Liver (tissue), 9 donors: ENCODE measurements around the gene ASPG. TPM values are rescaled to one million over a fixed set of nuclear protein-coding genes. Genes with fewer than 3 reads are reported as not detected.

Experiments
- DNase-seq: peaks from one replicate; pipeline ENCODE4 v3.0.0-alpha.2; 2017; ENCODE audit warnings: low spot score
- H3K27ac ChIP-seq, 2 donors: one replicate each; pipeline ENCODE4 v1.7.0; 2013; ENCODE audit warnings: inconsistent platforms in 2 of 2, low read length in 2 of 2, control low read depth in 1 of 2, low read depth in 1 of 2, mild to moderate bottlenecking in 1 of 2
- H3K27me3 ChIP-seq, 4 donors: one replicate each; pipeline versions ENCODE4 v1.6.1 to v1.7.0; 2013; ENCODE audit warnings: low read length in 3 of 4, inconsistent platforms in 1 of 4, mild to moderate bottlenecking in 1 of 4, moderate library complexity in 1 of 4; ENCODE audit not compliant: control insufficient read depth in 4 of 4, insufficient read depth in 4 of 4
- H3K36me3 ChIP-seq, 4 donors: one replicate each; pipeline versions ENCODE4 v1.6.1 to v1.7.0; 2013; ENCODE audit warnings: low read length in 3 of 4, mild to moderate bottlenecking in 3 of 4, low read depth in 1 of 4, moderate library complexity in 1 of 4; ENCODE audit not compliant: control insufficient read depth in 4 of 4, insufficient read depth in 3 of 4
- H3K4me1 ChIP-seq, 4 donors: one replicate each; pipeline versions ENCODE4 v1.6.1 to v1.7.0; 2013; ENCODE audit warnings: low read length in 3 of 4, mild to moderate bottlenecking in 3 of 4, moderate library complexity in 1 of 4; ENCODE audit not compliant: control insufficient read depth in 4 of 4, insufficient read depth in 4 of 4
- H3K4me3 ChIP-seq, 3 donors: one replicate each; pipeline versions ENCODE4 v1.6.1 to v1.7.0; 2013; ENCODE audit warnings: low read length in 3 of 3, control low read depth in 1 of 3, low read depth in 1 of 3, mild to moderate bottlenecking in 1 of 3
- H3K9ac ChIP-seq, 2 donors: one replicate each; pipeline ENCODE4 v1.7.0; 2013; ENCODE audit warnings: low read length in 2 of 2, mild to moderate bottlenecking in 2 of 2, moderate library complexity in 2 of 2, control low read depth in 1 of 2, low read depth in 1 of 2
- H3K9me3 ChIP-seq, 4 donors: one replicate each; pipeline versions ENCODE4 v1.6.1 to v1.7.0; 2013; ENCODE audit warnings: low read length in 3 of 4; ENCODE audit not compliant: control insufficient read depth in 4 of 4
- EGR1 ChIP-seq, 2 donors: IDR thresholded peaks; 2 replicates each; pipeline ENCODE4 v1.6.1; 2016 to 2018; ENCODE audit warnings: antibody characterized with exemption in 2 of 2, low read depth in 2 of 2
- FOXA1 ChIP-seq: IDR thresholded peaks from 2 replicates; pipeline ENCODE4 v1.6.1; 2016; ENCODE audit warnings: antibody characterized with exemption
- FOXA2 ChIP-seq: IDR thresholded peaks from 2 replicates; pipeline ENCODE4 v1.6.1; 2016; ENCODE audit warnings: antibody characterized with exemption
- HNF4A ChIP-seq, 2 donors: conservative IDR thresholded peaks; 2 replicates each; pipeline ENCODE4 v1.6.1; 2016; ENCODE audit warnings: antibody characterized with exemption in 2 of 2, mild to moderate bottlenecking in 2 of 2
- HNF4G ChIP-seq: IDR thresholded peaks from 2 replicates; pipeline ENCODE4 v1.6.1; 2016; ENCODE audit warnings: antibody characterized with exemption
- JUND ChIP-seq, 2 donors: IDR thresholded peaks; 2 replicates each; pipeline ENCODE4 v1.6.1; 2016; ENCODE audit warnings: antibody characterized with exemption in 2 of 2
- NR2F2 ChIP-seq: IDR thresholded peaks from 2 replicates; pipeline ENCODE4 v1.6.1; 2016; ENCODE audit warnings: antibody characterized with exemption
- RAD21 ChIP-seq, 2 donors: IDR thresholded peaks; 2 replicates each; pipeline ENCODE4 v1.6.1; 2016; ENCODE audit warnings: antibody characterized with exemption in 2 of 2, mild to moderate bottlenecking in 2 of 2
- RXRA ChIP-seq, 2 donors: IDR thresholded peaks; 2 replicates each; pipeline ENCODE4 v1.6.1; 2017 to 2018; ENCODE audit warnings: antibody characterized with exemption in 2 of 2, mild to moderate bottlenecking in 1 of 2
- SP1 ChIP-seq: IDR thresholded peaks from 2 replicates; pipeline ENCODE4 v1.6.1; 2018; ENCODE audit warnings: antibody characterized with exemption, mild to moderate bottlenecking
- TAF1 ChIP-seq: conservative IDR thresholded peaks from 2 replicates; pipeline ENCODE4 v1.6.1; 2016; ENCODE audit warnings: antibody characterized with exemption, mild to moderate bottlenecking
- YY1 ChIP-seq: IDR thresholded peaks from 2 replicates; pipeline ENCODE4 v1.6.1; 2016; ENCODE audit warnings: antibody characterized with exemption, mild to moderate bottlenecking
- WGBS: extraction: QIAGEN DNeasy Blood & Tissue Kit; methylation state at CpG from one replicate; pipeline ENCODE4 v1.1.7; 2013; 5-methylcytosine and 5-hydroxymethylcytosine counted together
- polyA plus RNA-seq, 2 donors: library from polyadenylated mRNA; stranded (reverse) in 1 of 2; unstranded in 1 of 2; fragments of 200-250 nt in 1 of 2; fragments of >200 nt in 1 of 2; fragmentation: Nextera tagmentation in 1 of 2; extraction: Ambion mirVana in 1 of 2; gene quantifications; one replicate each; pipeline versions ENCODE4 v1.2.1 to v1.2.3, GENCODE V29; 2013 to 2015
- total RNA-seq, 2 donors: library from RNA; depleted of rRNA; stranded (reverse); fragments of >200 nt; gene quantifications; one replicate each; pipeline ENCODE4 v1.2.3, GENCODE V29; 2014
- TF ChIP-seq, protein P1 (sequence below): IDR thresholded peaks from 2 replicates; pipeline ENCODE4 v1.6.1; 2016; ENCODE audit warnings: antibody characterized with exemption
- TF ChIP-seq, protein P2 (sequence below): IDR thresholded peaks from 2 replicates; pipeline ENCODE4 v1.6.1; 2016; ENCODE audit warnings: antibody characterized with exemption
- TF ChIP-seq, protein P3 (sequence below): fragments of 150-350 bp; IDR thresholded peaks from 2 replicates; pipeline ENCODE4 v1.5.1; 2017; ENCODE audit warnings: improper control_type of control experiment, low read depth, low read length; ENCODE audit not compliant: missing input control
- TF ChIP-seq, protein P4 (sequence below): IDR thresholded peaks from 2 replicates; pipeline ENCODE4 v1.6.1; 2016; ENCODE audit warnings: antibody characterized with exemption
- donor health status: healthy.
- donor health status: healthy.
- donor health status: healthy.
- donor health status: healthy.
- donor health status: healthy.

Gene ASPG
- total and polyA plus RNA-seq, 4 donors = 42.4 to 158 (median 110) TPM

DNA sequence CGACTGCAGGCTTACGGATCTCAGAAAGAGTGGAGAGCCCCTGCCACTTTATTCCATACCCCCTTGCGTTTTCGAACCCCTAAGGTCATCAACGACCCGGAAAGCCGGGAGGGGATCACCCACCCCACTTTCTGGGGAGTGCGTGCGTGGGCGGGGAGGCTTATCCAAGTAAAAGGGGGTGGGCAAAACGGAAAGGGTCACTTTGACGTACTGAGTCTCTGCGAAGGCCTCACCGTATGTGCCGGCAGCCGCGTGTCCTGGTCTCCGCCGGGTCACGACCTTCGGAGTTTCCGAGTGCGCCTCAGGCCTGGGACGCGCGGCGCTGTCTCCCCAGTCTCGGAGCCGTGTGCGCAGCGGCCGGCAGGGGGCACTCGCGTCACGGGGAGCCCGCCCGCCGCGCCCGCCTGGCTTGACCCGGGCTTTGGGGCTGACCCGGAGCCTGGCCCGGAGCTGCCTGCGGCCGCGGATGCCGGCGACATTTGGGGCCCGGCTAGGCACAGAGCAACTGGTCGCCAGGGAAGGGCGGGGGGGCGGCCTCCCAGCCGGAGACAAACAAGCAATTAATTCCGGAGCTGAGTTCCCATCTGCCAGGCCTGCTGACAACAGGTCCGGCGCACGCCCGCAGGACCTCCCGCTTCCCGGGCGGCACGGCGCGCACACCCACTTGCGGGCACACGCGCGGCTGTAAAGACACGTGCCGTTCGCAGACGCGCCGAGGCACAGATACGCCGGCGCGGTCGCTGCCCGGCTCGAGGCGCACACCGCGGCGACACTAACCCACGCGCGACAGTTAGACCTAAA, 52.0 kb downstream of the ASPG start:
- 2% methylated on average over 88 of the region's 88 CpGs for WGBS
- Histone ChIP-seq H3K4me3 (peak overlapping the region in 2 of 3 donors; percentile 34 to 49), H3K27me3 (peaks cover 0 to 19% (median 4%) of the 10 kb centered on the region in 4 donors), H3K9ac (no peak overlapping the region), H3K9me3 (no peaks in the 10 kb centered on the region), H3K4me1 (peaks cover 13 to 40% (median 17%) of the 10 kb centered on the region in 4 donors), H3K36me3 (no peaks in the 10 kb centered on the region), H3K27ac (no peak overlapping the region)
- DNase-seq = peak; percentile 87
- TF ChIP-seq FOXA1 = no peak
- TF ChIP-seq RXRA (IDR thresholded peaks at IDR 0.05) = no peak
- TF ChIP-seq HNF4G = no peak
- TF ChIP-seq, protein P1, sequence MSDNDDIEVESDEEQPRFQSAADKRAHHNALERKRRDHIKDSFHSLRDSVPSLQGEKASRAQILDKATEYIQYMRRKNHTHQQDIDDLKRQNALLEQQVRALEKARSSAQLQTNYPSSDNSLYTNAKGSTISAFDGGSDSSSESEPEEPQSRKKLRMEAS = no peak
- no peak for TF ChIP-seq SP1
- TF ChIP-seq, protein P2, sequence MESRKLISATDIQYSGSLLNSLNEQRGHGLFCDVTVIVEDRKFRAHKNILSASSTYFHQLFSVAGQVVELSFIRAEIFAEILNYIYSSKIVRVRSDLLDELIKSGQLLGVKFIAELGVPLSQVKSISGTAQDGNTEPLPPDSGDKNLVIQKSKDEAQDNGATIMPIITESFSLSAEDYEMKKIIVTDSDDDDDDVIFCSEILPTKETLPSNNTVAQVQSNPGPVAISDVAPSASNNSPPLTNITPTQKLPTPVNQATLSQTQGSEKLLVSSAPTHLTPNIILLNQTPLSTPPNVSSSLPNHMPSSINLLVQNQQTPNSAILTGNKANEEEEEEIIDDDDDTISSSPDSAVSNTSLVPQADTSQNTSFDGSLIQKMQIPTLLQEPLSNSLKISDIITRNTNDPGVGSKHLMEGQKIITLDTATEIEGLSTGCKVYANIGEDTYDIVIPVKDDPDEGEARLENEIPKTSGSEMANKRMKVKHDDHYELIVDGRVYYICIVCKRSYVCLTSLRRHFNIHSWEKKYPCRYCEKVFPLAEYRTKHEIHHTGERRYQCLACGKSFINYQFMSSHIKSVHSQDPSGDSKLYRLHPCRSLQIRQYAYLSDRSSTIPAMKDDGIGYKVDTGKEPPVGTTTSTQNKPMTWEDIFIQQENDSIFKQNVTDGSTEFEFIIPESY = no peak
- TF ChIP-seq JUND (IDR thresholded peaks at IDR 0.05) = no peak
- TF ChIP-seq EGR1 (IDR thresholded peaks at IDR 0.05; ENCODE audit: low read depth in 2 of 2) = no peak
- peak; percentile 74 to 80 for TF ChIP-seq RAD21 (IDR thresholded peaks at IDR 0.05)
- TF ChIP-seq, protein P3, sequence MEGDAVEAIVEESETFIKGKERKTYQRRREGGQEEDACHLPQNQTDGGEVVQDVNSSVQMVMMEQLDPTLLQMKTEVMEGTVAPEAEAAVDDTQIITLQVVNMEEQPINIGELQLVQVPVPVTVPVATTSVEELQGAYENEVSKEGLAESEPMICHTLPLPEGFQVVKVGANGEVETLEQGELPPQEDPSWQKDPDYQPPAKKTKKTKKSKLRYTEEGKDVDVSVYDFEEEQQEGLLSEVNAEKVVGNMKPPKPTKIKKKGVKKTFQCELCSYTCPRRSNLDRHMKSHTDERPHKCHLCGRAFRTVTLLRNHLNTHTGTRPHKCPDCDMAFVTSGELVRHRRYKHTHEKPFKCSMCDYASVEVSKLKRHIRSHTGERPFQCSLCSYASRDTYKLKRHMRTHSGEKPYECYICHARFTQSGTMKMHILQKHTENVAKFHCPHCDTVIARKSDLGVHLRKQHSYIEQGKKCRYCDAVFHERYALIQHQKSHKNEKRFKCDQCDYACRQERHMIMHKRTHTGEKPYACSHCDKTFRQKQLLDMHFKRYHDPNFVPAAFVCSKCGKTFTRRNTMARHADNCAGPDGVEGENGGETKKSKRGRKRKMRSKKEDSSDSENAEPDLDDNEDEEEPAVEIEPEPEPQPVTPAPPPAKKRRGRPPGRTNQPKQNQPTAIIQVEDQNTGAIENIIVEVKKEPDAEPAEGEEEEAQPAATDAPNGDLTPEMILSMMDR = peak; percentile 88
- TF ChIP-seq TAF1 = no peak
- TF ChIP-seq HNF4A (conservative IDR thresholded peaks at IDR 0.05) = no peak
- no peak for TF ChIP-seq YY1
- peak; percentile 67 for TF ChIP-seq NR2F2
- TF ChIP-seq, protein P4, sequence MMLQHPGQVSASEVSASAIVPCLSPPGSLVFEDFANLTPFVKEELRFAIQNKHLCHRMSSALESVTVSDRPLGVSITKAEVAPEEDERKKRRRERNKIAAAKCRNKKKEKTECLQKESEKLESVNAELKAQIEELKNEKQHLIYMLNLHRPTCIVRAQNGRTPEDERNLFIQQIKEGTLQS = no peak
- TF ChIP-seq FOXA2 = no peak

DNA sequence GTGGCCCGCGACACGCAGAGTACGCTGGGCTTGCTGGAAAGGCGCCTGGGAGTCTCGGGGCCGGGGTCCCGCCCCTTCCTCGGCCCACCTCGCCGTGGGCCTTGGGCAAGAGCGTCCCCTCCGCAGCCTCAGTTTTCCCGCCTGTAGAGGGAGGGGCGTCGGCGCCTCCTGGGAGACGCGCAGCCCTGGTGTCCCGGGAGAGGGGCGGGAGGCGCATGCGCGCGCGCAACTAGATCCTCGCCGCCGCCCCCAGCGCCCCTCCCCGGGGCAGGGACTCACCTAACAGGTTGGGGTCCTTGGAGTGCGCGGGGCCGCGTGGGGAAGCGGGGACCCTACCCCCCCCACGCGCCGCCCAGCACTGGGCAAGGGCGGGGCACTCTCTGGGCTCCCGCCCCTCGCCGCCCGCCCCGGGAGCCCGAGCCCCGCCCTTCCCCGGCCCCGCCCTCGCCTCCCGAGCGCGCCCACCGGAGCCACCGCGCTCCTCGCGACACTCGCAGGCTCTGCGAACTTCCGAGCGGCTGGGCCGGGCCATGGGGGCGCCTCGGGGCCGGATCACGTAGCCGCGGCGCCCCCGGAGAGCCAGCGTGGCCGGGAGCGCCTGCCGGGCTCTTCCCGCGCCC, 52.7 kb downstream of the ASPG start, which contains the start of gene KIF26A:
KIF26A (plus strand) TSS at position 490 of the 620 bp plus-strand sequence. CDS start 136 bp downstream, outside the sequence.
- no peaks in the 10 kb centered on the region for H3K36me3 ChIP-seq
- H3K4me1 ChIP-seq = peaks cover 13 to 40% (median 17%) of the 10 kb centered on the region in 4 donors
- H3K9ac ChIP-seq = no peak within 1 kb of the TSS
- no peaks in the 10 kb centered on the region for H3K9me3 ChIP-seq
- H3K4me3 ChIP-seq = peak within 1 kb of the TSS in 2 of 3 donors; percentile 34 to 49
- peaks cover 0 to 19% (median 4%) of the 10 kb centered on the region in 4 donors for H3K27me3 ChIP-seq
- TF ChIP-seq, protein P2 = no peak
- TF ChIP-seq HNF4A (conservative IDR thresholded peaks at IDR 0.05) (no peak), EGR1 (IDR thresholded peaks at IDR 0.05; ENCODE audit: low read depth in 2 of 2) (no peak)
- TF ChIP-seq, protein P3 = no peak
- DNase-seq = peak; percentile 75
- WGBS = 1% methylated on average over 77 of the region's 77 CpGs
- peak within 1 kb of the TSS in 1 of 2 donors; percentile 7 for H3K27ac ChIP-seq
